HG02852 (cell line): ENCODE results near the gene DBNDD1.
"Not testable (repeated sequence)": the region's sequence is repeated elsewhere in the genome, so short reads cannot be mapped to it uniquely, and the experiment has no call there.

Experiments used
- ATAC-seq: cut with Tn5 transposase; IDR thresholded peaks from one replicate; pipeline ENCODE4 v1.9.1; 2021; ENCODE audit warnings: mild to moderate bottlenecking, moderate library complexity; ENCODE audit not compliant: unreplicated experiment

Gene DBNDD1

DNA sequence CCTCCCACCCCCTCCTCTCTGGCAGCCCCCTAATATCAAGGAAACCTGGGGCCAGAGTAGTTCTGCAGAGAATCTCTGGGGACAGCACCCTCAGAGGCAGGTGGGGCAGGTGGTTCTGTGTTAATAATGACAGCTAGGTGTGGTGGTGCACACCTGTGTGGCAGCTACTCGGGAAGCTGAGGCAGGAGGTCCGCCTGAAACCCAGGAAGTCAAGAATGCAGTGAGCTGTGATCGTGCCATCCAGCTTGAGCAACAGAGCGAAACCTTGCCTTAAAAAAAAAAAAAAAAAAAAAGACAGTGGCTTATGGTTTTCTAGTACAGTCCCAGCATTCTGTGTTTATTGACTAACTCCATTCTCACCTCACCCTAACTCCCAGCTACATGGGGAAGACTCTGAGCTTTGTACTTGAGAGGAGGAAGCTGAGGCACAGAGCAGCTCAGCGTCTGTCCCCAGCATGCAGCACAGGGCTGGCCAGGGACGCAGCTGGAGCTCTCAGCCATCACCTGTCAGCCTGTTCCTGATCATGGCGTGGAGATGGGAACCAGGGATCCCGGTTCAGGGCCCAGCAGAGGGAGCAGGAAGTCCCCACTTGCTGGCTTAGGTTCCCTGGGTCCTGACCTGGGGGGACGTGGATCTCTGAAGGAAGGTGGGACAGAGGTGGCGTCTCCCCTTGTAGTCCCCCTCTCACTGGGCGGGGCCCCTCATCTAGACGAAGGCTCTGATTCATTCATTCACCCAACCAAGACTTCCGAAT, 6.1 kb downstream of the DBNDD1 start:
- ATAC-seq: no peak

DNA sequence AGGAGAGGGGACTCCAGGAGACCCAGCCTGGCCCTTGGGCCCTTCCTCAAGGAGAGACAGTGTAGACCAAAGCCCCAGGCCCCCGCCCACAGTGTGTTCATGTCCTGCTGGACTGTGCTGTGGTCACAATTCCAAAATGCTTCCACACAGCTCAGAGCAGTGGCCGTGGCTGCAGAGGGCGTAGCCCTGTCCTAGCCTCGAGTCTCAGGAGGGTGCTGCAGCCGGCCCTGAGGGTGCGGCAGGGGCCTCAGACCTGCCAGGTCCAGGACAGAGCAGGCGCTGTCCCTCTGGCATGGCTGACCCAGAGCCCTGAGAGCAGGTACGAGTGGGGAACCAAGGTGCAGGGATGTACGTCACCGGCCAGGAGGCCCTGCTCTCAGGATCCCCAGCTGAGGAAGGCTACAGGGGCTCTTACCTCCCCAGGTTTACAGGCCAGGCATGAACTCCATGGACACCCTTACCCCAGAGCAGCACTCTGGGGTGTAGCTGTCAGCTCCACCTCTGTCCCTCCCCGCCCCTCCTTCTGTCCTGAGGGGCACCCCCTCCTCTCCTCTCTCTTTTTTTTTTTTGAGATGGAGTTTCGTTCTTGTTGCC, 7.3 kb downstream of the DBNDD1 start:
- no peak for ATAC-seq

DNA sequence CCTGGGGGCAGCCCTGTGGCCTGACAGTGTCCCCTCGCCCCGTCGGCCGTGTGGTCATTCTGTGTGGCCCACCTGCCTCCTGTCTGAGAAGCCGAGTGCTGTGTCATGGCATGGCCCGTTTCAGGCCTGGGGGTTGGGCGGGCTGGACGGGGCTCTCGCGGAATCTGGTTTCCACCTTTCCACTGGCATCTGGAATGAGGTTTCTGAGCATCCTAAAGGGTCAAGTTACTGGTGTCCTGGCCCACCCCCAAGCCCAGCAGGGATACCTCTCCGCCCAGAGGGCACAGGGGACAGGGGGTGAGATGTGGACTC, 7.8 kb downstream of the DBNDD1 start:
- no peak for ATAC-seq

DNA sequence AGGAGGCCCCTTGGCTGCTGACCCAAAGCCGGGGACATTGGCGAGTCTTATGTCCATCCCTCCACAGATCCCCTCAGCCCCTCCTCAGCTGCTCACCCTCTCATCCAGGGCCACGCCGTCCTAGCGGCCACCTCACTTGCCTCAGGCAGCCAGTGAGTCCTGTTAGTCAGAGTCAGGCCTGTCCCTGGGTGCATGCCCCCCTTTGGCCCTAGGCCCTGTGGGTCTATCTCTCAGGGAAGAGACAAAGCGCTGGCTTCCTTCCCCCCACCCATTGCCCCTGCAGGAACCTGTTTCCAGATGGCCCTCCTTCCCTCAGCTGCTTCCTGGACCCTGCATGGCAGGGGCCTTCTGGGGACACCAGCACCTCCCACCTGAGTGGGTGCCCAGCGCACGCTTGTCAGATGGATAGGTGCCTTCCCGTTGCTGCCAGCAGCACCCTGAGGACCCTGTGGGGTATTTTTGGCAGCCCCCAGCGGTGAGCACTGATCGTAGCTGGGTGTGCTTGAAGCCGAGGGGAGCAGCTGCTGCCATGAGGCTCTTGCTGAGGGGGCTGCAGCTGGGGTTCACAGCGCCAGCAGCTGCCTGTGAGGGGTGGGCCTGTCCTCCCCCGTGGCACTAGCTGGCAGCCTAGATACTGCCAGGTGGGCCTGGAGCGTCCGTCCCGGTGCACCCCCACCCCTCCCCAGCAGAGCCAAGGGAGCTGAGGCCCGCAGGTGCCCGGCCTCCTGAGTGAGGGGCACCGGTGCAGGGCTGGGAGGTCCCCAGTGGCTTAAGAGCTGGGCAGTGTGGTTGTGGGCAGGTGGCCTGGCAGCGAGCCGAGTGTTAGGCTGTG, 8.4 kb downstream of the DBNDD1 start:
- no peak for ATAC-seq

DNA sequence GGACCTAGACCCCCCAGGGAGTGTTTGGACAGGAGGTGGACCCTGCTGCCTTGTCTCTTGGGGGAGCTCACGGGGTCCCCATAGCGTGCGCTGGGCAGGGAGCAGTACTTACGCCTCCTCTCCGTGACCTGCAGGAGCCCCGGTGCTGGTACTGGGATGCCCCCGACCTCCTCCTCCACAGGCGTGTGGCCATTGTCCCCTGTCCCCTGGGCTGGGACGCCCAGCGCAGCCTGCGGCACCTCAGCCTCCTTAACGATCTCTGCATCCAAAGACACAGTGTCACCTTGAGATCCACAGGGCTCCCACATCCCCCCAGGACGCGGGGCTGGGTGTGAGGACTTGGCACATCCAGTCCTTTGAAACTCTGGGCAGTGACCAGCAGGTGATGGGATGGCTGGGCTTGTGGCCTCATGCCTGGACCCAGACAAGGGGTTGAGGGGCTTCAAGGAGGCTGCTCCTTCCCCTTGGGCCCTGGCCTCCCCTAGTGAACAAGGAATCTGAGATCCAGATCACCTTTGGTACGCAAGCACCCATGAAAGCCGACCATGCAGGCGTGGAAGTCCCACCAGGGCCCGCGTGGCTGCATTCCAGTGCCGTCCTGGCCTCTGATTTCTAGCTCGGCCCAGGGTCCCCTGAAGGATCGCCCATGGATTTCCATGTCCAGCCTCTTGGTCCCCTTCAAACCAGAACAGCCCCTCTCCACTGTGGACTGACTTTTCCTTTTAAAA, 9.9 kb downstream of the DBNDD1 start:
- ATAC-seq: no peak

DNA sequence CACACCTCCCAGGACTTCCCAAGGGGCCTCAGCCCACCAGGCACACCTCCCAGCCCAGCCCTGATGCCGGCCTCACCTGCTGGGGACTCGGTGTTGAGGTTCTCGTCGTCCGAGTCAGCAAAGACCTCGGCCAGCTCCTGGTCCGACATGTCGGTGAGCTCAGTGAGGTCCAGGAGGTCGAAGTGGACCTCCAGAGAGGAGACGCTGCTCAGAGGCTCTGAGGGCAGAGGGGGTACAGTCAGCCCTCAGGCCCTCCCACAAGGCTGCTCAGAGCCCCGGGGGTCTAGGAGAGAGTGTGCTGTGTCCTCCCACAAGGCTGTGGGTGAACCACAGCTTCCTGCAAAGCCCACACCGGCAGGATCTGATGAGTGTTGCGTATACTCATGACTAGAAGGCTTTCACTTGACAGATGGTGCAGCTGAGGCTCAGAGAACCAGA, 10.5 kb downstream of the DBNDD1 start:
- no peak for ATAC-seq

DNA sequence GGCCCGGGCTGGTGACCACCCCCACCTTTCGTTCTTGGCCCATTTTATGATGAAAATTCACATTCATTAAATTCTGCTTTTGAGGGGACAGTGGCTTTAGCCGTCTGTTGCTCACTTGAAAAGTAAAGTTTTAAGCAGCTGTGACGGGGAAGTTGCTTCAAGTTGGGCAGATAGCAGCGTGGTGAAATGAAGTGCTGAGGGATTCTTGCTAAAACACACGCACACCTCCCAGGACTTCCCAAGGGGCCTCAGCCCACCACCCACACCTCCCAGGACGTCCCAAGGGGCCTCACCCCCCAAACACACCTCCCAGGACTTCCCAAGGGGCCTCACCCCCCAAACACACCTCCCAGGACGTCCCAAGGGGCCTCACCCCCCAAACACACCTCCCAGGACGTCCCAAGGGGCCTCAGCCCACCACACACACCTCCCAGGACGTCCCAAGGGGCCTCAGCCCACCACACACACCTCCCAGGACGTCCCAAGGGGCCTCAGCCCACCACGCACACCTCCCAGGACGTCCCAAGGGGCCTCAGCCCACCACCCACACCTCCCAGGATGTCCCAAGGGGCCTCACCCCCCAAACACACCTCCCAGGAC, 11.5 kb downstream of the DBNDD1 start:
- not testable (repeated sequence) for ATAC-seq

- ATAC-seq: no peak
Measured at GRCh38 chr16:90007015-90007414, 12.2 kb downstream of the DBNDD1 start.

GRCh38 chr16:90005956-90006663, 13.1 kb downstream of the DBNDD1 start:
- no peak for ATAC-seq

- ATAC-seq: no peak
Measured at GRCh38 chr16:90004577-90004976, 14.7 kb downstream of the DBNDD1 start.

DNA sequence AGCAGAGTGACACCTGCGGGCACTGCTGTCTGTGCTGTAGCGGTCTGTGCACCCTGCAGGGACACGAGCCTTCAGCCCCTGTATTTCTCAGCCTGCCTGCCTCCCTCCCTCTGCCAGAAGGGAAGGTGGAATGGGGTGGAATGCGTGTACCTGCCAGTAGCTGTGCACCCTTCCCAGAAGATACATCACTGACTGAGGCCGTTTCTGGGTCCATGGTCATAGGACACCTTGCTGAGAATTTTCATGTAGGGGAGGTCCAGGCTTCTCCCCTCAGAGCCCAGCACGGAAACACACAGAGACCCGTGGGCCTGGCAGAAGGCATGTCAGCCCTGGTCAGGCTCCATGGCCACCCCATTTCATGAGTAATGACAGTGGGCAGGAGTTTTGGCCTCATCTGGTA, 16.5 kb downstream of the DBNDD1 start:
- no peak for ATAC-seq

DNA sequence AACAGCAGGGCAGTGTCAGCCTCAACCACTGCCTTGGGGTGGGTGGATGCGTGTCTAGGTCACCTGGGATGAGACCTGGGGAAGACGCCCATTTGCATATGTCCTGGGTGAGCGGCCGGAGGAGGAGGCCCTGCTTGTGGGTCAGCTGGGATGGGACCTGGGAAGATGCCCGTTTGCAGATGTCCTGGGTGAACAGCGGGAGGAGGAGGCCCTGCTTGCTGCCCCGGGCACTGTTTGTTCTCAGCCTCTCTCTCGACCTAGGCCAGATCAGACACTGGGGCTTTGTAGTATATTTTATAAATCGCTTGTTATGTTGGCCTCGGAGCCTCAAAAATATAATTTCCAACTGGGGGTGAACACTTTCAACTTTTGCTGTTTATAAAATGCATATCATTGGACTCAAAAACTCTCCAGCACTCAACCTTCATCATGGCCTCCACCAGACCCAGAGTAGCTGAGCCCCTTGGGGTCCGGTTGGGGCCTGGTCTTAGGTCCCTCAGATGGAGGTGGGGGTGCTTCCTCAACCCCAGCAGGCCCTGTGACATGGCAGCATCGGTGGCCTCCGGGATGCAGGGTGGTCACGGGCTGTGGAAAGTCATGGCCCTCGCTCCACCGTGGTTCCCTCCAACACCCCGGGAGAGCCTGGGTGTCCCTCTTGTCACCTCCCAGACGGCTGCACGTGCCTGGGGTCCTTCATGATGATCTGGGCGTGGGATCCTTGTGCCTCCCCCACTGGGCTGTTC, 17.3 kb downstream of the DBNDD1 start:
- no peak for ATAC-seq

DNA sequence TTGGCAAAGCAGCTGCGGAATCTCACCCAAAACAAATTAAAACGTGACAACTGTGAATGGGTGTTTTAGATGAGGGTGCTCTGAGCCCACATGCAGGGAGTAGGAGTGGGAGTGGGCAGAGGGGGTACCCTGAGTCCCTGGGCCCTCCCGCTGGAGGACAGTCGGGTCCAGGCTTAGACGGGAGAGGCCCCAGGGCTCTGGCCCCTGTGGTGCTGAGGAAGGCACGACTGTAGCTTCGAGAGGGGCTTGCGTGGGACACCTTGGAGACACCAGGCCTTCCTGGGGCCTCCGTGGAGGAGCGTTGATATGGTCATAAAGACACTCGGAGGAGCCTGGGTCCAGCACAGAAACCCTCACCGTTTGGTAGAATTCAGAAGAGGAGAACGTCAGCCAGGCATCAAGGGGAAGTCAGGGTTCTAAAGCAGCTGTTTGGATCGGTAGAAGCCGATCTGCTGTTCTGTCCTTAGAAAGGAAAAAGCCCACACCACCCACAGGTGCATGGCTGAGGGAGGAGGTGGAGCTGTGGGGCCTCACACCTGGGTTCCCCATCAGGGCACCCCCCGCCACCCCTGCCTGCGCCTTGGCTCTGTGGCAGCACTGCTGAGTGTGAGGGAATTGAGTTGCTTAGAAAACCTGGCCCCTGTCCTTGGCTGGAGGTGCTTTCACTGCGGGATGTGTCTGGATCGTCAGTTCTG, 18.4 kb downstream of the DBNDD1 start:
- ATAC-seq: no peak

DNA sequence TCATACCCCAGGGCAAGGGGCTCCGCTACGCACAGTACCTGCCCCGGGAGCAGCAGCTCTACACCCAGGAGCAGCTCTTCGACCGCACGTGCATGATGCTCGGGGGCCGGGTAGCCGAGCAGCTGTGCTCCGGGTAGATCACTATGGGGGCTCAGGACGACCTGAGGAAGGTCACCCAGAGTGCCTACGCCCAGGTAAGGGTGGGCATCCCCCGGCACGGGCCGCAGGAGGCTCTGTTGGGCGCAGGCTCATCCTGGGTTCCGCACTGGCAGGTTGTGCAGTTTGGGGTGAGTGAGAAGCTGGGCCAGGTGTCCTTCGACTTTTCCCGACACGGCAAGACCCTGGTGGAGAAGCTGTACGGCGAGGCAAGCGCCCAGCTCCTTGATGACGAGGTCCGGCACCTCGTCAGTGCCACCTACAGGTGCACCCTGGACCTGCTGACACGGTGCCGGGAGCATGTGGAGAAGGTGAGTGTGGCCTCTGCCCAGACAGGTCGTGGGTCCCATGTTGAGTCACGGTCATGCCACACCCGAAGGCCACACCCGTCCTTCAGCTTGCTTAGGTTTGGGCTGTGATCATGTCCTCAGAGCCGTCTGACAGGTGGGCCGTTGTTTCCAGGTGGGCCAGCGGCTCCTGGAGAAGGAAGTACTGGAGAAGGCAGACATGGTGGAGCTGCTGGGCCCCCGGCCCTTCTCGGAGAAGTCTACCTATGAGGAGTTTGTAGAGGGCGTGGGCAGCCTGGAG, 19.3 kb downstream of the DBNDD1 start:
- ATAC-seq: no peak

DNA sequence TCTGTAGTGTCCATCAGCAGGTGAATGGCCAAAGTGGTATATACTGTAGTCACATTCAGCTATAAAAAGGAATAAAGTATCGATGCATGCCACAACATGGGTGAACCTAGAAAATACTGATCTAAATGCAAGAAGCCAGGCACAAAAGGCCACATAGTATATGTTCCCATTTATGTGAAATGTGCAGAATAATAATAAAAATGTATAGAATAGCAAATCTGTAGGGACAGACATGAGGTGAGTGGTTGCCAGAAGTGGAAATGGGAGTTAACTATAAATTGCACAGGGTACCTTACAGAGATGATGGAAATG, 23.1 kb downstream of the DBNDD1 start:
- no peak for ATAC-seq

DNA sequence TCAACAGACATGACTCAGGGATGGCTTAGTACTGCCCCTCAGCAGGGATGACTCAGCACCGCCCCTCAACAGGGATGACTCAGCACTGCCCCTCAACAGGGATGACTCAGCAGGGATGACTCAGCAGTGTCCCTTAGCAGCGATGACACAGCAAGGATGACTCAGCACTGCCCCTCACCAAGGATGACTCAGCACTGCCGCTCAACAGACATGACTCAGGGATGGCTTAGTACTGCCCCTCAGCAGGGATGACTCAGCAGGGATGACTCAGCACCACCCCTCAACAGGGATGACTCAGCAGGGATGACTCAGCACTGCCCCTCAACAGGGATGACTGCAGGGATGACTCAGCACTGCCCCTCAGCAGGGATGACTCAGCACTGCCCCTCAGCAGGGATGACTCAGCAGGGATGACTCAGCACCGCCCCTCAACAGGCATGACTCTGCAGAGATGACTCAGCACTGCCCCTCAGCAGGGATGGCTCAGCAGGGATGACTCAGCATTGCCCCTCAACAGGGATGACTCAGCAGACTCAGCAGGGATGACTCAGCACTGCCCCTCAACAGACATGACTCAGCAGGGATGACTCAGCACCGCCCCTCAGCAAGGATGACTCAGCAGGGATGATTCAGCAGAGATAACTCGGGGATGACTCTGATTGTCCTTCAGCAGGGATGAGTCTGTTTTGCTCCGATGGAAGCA, 23.6 kb downstream of the DBNDD1 start:
- ATAC-seq: not testable (repeated sequence)

- ATAC-seq: not testable (repeated sequence)
Measured at GRCh38 chr16:89994721-89995474, 24.4 kb downstream of the DBNDD1 start.
